Ishikawa (cell line): ENCODE measurements around the gene CCL7.

Experiments
- CEBPB ChIP-seq: IDR thresholded peaks from 2 replicates; pipeline ENCODE4 v1.6.1; 2012
- CREB1 ChIP-seq: IDR thresholded peaks from 2 replicates; pipeline ENCODE4 v1.6.1; 2012; ENCODE audit warnings: low read depth
- EGR1 ChIP-seq: IDR thresholded peaks from 2 replicates; pipeline ENCODE4 v1.6.1; 2012
- EP300 ChIP-seq: IDR thresholded peaks from 2 replicates; pipeline ENCODE4 v1.6.1; 2012; ENCODE audit warnings: borderline replicate concordance
- FOXM1 ChIP-seq: IDR thresholded peaks from 2 replicates; pipeline ENCODE4 v1.6.1; 2012; ENCODE audit warnings: low read depth, borderline replicate concordance
- NFIC ChIP-seq: IDR thresholded peaks from 2 replicates; pipeline ENCODE4 v1.6.1; 2012
- RAD21 ChIP-seq: IDR thresholded peaks from 2 replicates; pipeline ENCODE4 v1.6.1; 2012; ENCODE audit warnings: low read depth
- TAF1 ChIP-seq: IDR thresholded peaks from 2 replicates; pipeline ENCODE4 v1.6.1; 2012; ENCODE audit warnings: low read depth, mild to moderate bottlenecking
- TCF12 ChIP-seq: IDR thresholded peaks from 2 replicates; pipeline ENCODE4 v1.6.1; 2012; ENCODE audit warnings: low read depth
- TEAD4 ChIP-seq: IDR thresholded peaks from 2 replicates; pipeline ENCODE4 v1.6.1; 2012
- USF1 ChIP-seq: IDR thresholded peaks from 2 replicates; pipeline ENCODE4 v1.6.1; 2012
- YY1 ChIP-seq: IDR thresholded peaks from 2 replicates; pipeline ENCODE4 v1.6.1; 2012; ENCODE audit warnings: low read depth
- ZBTB7A ChIP-seq: IDR thresholded peaks from 2 replicates; pipeline ENCODE4 v1.6.1; 2012; ENCODE audit warnings: low read depth
- TF ChIP-seq, protein P1 (sequence below): IDR thresholded peaks from 2 replicates; pipeline ENCODE4 v1.6.1; 2012
- TF ChIP-seq, protein P2 (sequence below): IDR thresholded peaks from 2 replicates; pipeline ENCODE4 v1.6.1; 2012; ENCODE audit warnings: low read depth, mild to moderate bottlenecking

The CCL7 gene

GRCh38 chr17:34306466-34306865, 36.4 kb downstream of the CCL7 start:
- TF ChIP-seq EP300 (no peak), TAF1 (no peak), TEAD4 (no peak), FOXM1 (no peak), RAD21 (peak; percentile 30), NFIC (no peak)
- TF ChIP-seq, protein P1, sequence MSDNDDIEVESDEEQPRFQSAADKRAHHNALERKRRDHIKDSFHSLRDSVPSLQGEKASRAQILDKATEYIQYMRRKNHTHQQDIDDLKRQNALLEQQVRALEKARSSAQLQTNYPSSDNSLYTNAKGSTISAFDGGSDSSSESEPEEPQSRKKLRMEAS, result no peak

- TF ChIP-seq YY1, result no peak
Measured at GRCh38 chr17:34307110-34307509, 37.1 kb downstream of the CCL7 start.

GRCh38 chr17:34308371-34308770, 38.4 kb downstream of the CCL7 start:
- TF ChIP-seq USF1, result no peak
- no peak for TF ChIP-seq TEAD4
- no peak for TF ChIP-seq EGR1
- no peak for TF ChIP-seq ZBTB7A
- TF ChIP-seq TAF1, result no peak

GRCh38 chr17:34311291-34311690, 41.3 kb downstream of the CCL7 start:
- TF ChIP-seq ZBTB7A (no peak), NFIC (no peak), RAD21 (no peak), CEBPB (no peak), YY1 (no peak), TAF1 (no peak), EP300 (no peak), FOXM1 (no peak), EGR1 (no peak), TEAD4 (no peak), CREB1 (no peak), USF1 (no peak), TCF12 (no peak)
- TF ChIP-seq, protein P2, sequence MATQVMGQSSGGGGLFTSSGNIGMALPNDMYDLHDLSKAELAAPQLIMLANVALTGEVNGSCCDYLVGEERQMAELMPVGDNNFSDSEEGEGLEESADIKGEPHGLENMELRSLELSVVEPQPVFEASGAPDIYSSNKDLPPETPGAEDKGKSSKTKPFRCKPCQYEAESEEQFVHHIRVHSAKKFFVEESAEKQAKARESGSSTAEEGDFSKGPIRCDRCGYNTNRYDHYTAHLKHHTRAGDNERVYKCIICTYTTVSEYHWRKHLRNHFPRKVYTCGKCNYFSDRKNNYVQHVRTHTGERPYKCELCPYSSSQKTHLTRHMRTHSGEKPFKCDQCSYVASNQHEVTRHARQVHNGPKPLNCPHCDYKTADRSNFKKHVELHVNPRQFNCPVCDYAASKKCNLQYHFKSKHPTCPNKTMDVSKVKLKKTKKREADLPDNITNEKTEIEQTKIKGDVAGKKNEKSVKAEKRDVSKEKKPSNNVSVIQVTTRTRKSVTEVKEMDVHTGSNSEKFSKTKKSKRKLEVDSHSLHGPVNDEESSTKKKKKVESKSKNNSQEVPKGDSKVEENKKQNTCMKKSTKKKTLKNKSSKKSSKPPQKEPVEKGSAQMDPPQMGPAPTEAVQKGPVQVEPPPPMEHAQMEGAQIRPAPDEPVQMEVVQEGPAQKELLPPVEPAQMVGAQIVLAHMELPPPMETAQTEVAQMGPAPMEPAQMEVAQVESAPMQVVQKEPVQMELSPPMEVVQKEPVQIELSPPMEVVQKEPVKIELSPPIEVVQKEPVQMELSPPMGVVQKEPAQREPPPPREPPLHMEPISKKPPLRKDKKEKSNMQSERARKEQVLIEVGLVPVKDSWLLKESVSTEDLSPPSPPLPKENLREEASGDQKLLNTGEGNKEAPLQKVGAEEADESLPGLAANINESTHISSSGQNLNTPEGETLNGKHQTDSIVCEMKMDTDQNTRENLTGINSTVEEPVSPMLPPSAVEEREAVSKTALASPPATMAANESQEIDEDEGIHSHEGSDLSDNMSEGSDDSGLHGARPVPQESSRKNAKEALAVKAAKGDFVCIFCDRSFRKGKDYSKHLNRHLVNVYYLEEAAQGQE, result no peak
- TF ChIP-seq, protein P1, result no peak

DNA sequence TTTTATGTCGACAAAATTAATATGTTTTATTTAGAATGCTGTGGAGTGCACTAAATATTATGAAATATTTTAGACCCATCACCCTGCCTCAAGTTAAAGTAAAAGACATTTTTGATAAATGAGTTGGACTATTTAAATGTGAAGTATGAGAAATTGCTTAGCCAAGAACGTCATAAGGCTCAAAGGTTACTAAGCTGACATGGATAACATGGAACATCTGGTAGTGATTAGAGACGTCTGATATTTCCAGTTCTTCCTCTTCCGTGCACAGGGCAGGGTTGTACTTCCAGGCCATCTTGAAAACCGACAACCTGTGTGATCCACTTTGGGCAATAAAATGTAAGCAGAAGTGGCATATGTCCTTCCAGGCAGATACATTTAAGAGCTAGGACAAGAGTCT, 42.1 kb downstream of the CCL7 start:
- TF ChIP-seq NFIC (no peak), YY1 (no peak), TAF1 (no peak), EP300 (no peak), TEAD4 (no peak), TCF12 (no peak), FOXM1 (no peak), RAD21 (no peak), CREB1 (no peak), ZBTB7A (no peak), CEBPB (no peak), USF1 (no peak), EGR1 (no peak)
- TF ChIP-seq, protein P2, result no peak
- TF ChIP-seq, protein P1, result no peak

DNA sequence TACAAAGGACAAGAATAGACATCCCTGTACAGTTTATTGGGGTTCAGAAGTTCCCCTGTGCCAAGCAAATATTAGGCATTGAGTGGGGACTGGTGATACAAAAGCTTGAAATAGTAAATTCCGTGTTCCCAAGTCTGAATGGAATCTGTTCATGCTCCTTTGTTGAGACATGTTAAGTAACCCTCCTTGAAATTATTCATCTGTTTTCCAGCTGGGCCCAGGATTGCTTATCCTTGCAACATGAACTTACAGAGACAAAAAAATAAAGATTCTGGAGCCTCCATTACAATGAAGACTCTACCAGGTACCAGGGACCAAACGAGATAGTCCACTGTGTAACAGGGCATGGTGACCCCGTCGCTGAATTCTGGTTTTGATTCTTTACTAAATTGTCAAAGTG, 43.1 kb downstream of the CCL7 start:
- TF ChIP-seq ZBTB7A (no peak), EGR1 (no peak), CEBPB (no peak), CREB1 (no peak), RAD21 (no peak), TAF1 (no peak), YY1 (no peak), EP300 (no peak), TCF12 (no peak), NFIC (no peak)
- TF ChIP-seq, protein P1, result no peak
- TF ChIP-seq, protein P2, result no peak
